H1 (cell line): ENCODE data around the gene COPS6. TPM values are rescaled to one million over a fixed set of nuclear protein-coding genes. Genes with fewer than 3 reads are reported as not detected.

Experiments
- GABPA ChIP-seq: IDR thresholded peaks from 2 replicates; pipeline ENCODE4 v1.6.1; 2011; ENCODE audit warnings: mild to moderate bottlenecking, low read length, moderate library complexity, borderline replicate concordance; ENCODE audit not compliant: insufficient read depth
- MAFK ChIP-seq: IDR thresholded peaks from 2 replicates; pipeline ENCODE4 v1.6.1; 2012; ENCODE audit warnings: low read depth, mild to moderate bottlenecking, improper control_type of control experiment, low read length
- polyA plus RNA-seq, 7 experiments: library from polyadenylated mRNA; depleted of rRNA in 3 of 7; stranded (reverse) in 5 of 7; unstranded in 2 of 7; fragments of >200 nt in 5 of 7; fragments of 200-250 nt in 2 of 7; gene quantifications; 1 replicate in 5 of 7; 2 replicates in 1 of 7; 4 replicates in 1 of 7; pipeline versions ENCODE4 v1.2.1 to v1.2.3, GENCODE V29; 2011 to 2013; ENCODE audit warnings: missing spikeins in 2 of 7, mixed read lengths in 2 of 7
- total RNA-seq: library from RNA; stranded (reverse); fragmentation: NEBNext Ultra II Directional; extraction: Animal tissue kit (Norgen Biotek cat#: 25700); gene quantifications from 2 replicates; pipeline ENCODE4 v1.2.1, GENCODE V29; 2021
- TF ChIP-seq, protein P1 (sequence below), 3 experiments: IDR thresholded peaks; 1 replicate in 2 of 3; 2 replicates in 1 of 3; pipeline versions ENCODE4 v1.5.1 to v1.6.1; 2011; ENCODE audit warnings: low read length in 3 of 3, mild to moderate bottlenecking in 3 of 3, inconsistent platforms in 2 of 3, low read depth in 1 of 3, moderate library complexity in 1 of 3; ENCODE audit not compliant: insufficient read depth in 1 of 3; ENCODE audit errors: control extremely low read depth in 1 of 3

COPS6 gene
- total and polyA plus RNA-seq, 2 of the 8 experiments (the other 6 are each of a cell fraction or from before 2014, with no cell fraction given) = 127 to 225 TPM

DNA sequence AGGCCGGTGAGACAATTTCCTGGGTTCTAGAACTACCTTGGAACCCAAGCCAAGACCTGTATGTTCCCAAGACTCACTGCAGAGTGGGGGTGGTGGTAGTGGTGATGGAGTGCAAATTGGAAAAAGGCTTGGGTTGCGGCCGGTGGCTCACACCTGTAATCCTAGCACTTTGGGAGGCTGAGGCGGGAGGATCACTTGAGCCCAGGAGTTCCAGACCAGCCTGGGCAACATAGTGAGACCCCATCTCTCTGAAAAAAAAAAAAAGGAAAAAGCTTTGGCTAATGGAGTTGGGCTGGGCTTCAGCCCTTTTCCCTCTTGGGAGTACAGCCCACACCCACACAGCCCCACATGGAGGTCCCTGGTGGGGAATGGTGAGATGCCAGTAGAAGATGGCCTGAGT, 16.8 kb downstream of the COPS6 start (continued):
- TF ChIP-seq, protein P1, sequence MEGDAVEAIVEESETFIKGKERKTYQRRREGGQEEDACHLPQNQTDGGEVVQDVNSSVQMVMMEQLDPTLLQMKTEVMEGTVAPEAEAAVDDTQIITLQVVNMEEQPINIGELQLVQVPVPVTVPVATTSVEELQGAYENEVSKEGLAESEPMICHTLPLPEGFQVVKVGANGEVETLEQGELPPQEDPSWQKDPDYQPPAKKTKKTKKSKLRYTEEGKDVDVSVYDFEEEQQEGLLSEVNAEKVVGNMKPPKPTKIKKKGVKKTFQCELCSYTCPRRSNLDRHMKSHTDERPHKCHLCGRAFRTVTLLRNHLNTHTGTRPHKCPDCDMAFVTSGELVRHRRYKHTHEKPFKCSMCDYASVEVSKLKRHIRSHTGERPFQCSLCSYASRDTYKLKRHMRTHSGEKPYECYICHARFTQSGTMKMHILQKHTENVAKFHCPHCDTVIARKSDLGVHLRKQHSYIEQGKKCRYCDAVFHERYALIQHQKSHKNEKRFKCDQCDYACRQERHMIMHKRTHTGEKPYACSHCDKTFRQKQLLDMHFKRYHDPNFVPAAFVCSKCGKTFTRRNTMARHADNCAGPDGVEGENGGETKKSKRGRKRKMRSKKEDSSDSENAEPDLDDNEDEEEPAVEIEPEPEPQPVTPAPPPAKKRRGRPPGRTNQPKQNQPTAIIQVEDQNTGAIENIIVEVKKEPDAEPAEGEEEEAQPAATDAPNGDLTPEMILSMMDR (IDR thresholded peaks at IDR 0.05; ENCODE audit: control extremely low read depth in 1 of 3, insufficient read depth in 1 of 3, low read depth in 1 of 3, low read length in 3 of 3) = no peak
- no peak for TF ChIP-seq GABPA
- no peak for TF ChIP-seq MAFK
